Astrocyte (in vitro differentiated cells and primary cell): Measurements from ENCODE around the gene RAX2.

Experiments
- CTCF ChIP-seq: IDR thresholded peaks from 2 replicates; pipeline ENCODE4 v1.5.1; 2011; ENCODE audit warnings: low read depth, mild to moderate bottlenecking, inconsistent platforms, low read length, moderate library complexity; ENCODE audit not compliant: insufficient read depth
- EZH2 ChIP-seq: IDR thresholded peaks from 2 replicates; pipeline ENCODE4 v1.6.1; 2012; ENCODE audit warnings: mild to moderate bottlenecking, low read length, inconsistent platforms; ENCODE audit not compliant: insufficient read depth

GRCh38 chr19:3785451-3785937, 13.5 kb upstream of the RAX2 start:
- TF ChIP-seq CTCF (no peak), EZH2 (no peak)
